Stomach (tissue), 9 donors: ENCODE results near the gene OPCML. TPM values are rescaled to one million over a fixed set of nuclear protein-coding genes. Genes with fewer than 3 reads are reported as not detected.

Experiments used
- DNase-seq, 2 donors: peaks; one replicate each; pipeline versions ENCODE4 v3.0.0 to v3.0.0-alpha.2; 2013 to 2019
- H3K27ac ChIP-seq, 5 donors: fragments of 200-600 bp in 4 of 5; sonication (generic) in 4 of 5; one replicate each; pipeline ENCODE4 v1.5.1; 2013 to 2019; ENCODE audit warnings: mild to moderate bottlenecking in 1 of 5, moderate library complexity in 1 of 5
- H3K27me3 ChIP-seq, 3 donors: fragments of 200-600 bp; sonication (generic); one replicate each; pipeline ENCODE4 v1.5.1; 2017 to 2019; ENCODE audit warnings: mixed run types in 1 of 3
- H3K36me3 ChIP-seq, 4 donors: fragments of 200-600 bp; sonication (generic); 1 replicate in 3 of 4; 2 replicates in 1 of 4; pipeline ENCODE4 v1.5.1; 2016 to 2019
- H3K4me1 ChIP-seq, 4 donors: fragments of 200-600 bp; sonication (generic); one replicate each; pipeline ENCODE4 v1.5.1; 2016 to 2019
- H3K4me3 ChIP-seq, 4 donors: fragments of 200-600 bp; sonication (generic) in 3 of 4; one replicate each; pipeline ENCODE4 v1.5.1; 2016 to 2019; ENCODE audit warnings: mild to moderate bottlenecking in 1 of 4
- H3K9me3 ChIP-seq, 4 donors: fragments of 200-600 bp; sonication (generic); one replicate each; pipeline ENCODE4 v1.5.1; 2016 to 2019
- EP300 ChIP-seq: sonication (generic); formaldehyde crosslinking; IDR thresholded peaks from one replicate; pipeline ENCODE4 v1.6.1; 2017; ENCODE audit warnings: antibody characterized with exemption
- POLR2A ChIP-seq, 4 donors: fragments of 450-650 bp; IDR thresholded peaks; one replicate each; pipeline ENCODE4 v1.6.1; 2016; ENCODE audit warnings: antibody characterized with exemption in 4 of 4, control low read depth in 2 of 4, mild to moderate bottlenecking in 1 of 4, moderate library complexity in 1 of 4
- POLR2AphosphoS5 ChIP-seq, 3 donors: sonication (generic); formaldehyde crosslinking; IDR thresholded peaks; one replicate each; pipeline ENCODE4 v1.6.1; 2016; ENCODE audit warnings: antibody characterized with exemption in 3 of 3
- WGBS, 5 donors: extraction: QIAGEN DNeasy Blood & Tissue Kit in 3 of 5; methylation state at CpG; one replicate each; pipeline versions ENCODE4 v1.1.5 to v1.1.7; 2013 to 2018; 5-methylcytosine and 5-hydroxymethylcytosine counted together
- intact Hi-C: fragments of 100-400 bp; cut with DNase I; formaldehyde crosslinking; loops from one replicate; pipeline ENCODE4 v1.15.1; 2023; ENCODE audit warnings: low total_unique reads
- polyA plus RNA-seq, 3 donors: library from polyadenylated mRNA; stranded (reverse); fragments of 200-250 nt; gene quantifications; one replicate each; pipeline ENCODE4 v1.2.3, GENCODE V29; 2013
- total RNA-seq, 5 donors: library from RNA; depleted of rRNA; stranded (reverse); fragments of >200 nt; gene quantifications; one replicate each; pipeline versions ENCODE4 v1.1.0 to v1.2.3, GENCODE V29; 2014 to 2016
- TF ChIP-seq, protein P1 (sequence below), 7 experiments: fragments of 450-650 bp in 4 of 7; fragments of 200-600 bp in 3 of 7; sonication (generic) in 3 of 7; IDR thresholded peaks; one replicate each; pipeline ENCODE4 v1.5.1; 2016 to 2019; ENCODE audit warnings: antibody characterized with exemption in 7 of 7, control low read depth in 2 of 7, mild to moderate bottlenecking in 1 of 7
- donor health status: healthy with polysubstance abuse.
- donor health status: Bipolar disorder and iron deficiency.
- donor health status: healthy.

The OPCML gene
- total and polyA plus RNA-seq, 8 donors, result 0.03 to 0.92 (median 0.55) TPM; not detected in 3

DNA sequence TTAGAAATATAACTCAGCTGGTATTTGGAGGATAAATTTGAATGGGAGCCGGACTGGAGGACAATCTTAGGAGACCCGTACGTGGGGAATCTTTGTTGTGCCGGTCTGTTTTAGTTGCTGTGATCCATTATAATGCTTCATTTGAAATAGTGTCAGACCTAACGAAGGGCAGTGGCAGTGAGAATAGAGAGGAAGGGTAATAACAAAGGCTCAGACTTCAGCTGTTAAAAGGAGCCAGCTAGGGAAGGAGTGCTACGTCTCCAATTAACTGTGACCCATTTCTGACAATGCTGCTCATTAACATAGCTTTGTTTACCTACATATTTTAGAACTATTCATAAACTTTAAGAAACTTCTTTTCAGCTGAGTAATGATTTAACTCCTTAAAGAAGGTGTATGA lies 246.9 kb downstream of the OPCML start:
- H3K36me3 ChIP-seq, result no peaks in the 10 kb centered on the region
- H3K27ac ChIP-seq, result no peak overlapping the region
- intact Hi-C loops, result no loop called here
- H3K4me1 ChIP-seq, result no peaks in the 10 kb centered on the region
- no peaks in the 10 kb centered on the region for H3K9me3 ChIP-seq
- 75 to 85% (median 78%) methylated on average over 6 of the region's 6 CpGs for WGBS, 5 donors
- no peak overlapping the region for H3K4me3 ChIP-seq
- DNase-seq, result no peak
- TF ChIP-seq POLR2AphosphoS5 (IDR thresholded peaks at IDR 0.05), result no peak
- TF ChIP-seq, protein P1, sequence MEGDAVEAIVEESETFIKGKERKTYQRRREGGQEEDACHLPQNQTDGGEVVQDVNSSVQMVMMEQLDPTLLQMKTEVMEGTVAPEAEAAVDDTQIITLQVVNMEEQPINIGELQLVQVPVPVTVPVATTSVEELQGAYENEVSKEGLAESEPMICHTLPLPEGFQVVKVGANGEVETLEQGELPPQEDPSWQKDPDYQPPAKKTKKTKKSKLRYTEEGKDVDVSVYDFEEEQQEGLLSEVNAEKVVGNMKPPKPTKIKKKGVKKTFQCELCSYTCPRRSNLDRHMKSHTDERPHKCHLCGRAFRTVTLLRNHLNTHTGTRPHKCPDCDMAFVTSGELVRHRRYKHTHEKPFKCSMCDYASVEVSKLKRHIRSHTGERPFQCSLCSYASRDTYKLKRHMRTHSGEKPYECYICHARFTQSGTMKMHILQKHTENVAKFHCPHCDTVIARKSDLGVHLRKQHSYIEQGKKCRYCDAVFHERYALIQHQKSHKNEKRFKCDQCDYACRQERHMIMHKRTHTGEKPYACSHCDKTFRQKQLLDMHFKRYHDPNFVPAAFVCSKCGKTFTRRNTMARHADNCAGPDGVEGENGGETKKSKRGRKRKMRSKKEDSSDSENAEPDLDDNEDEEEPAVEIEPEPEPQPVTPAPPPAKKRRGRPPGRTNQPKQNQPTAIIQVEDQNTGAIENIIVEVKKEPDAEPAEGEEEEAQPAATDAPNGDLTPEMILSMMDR (IDR thresholded peaks at IDR 0.05), result no peak
- no peak for TF ChIP-seq POLR2A (IDR thresholded peaks at IDR 0.05)
- TF ChIP-seq EP300, result no peak
- H3K27me3 ChIP-seq, result peaks cover 0 to 1% (median 0%) of the 10 kb centered on the region in 3 donors

DNA sequence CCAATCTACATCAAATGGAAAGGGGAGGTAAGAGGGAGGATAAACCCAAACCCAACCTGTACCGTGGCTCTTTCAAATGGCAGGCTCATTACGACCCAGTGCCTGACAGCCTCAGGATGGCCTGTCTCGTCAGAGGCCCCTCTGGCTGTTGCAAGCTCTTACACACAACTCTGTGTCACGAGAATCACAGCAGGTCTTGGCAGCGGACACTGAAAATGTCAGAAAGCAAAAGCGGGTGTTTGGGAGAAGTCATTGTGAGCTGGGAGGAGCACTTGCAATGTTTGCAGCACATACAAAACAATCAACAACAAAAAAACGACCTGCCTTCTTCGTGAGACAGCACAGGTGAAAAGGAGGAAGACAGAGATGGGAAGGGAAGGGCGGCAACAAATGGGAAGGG lies 248.1 kb downstream of the OPCML start:
- Histone ChIP-seq H3K27ac (no peak overlapping the region), H3K27me3 (peaks cover 0 to 4% (median 3%) of the 10 kb centered on the region in 3 donors), H3K36me3 (no peaks in the 10 kb centered on the region), H3K4me1 (no peaks in the 10 kb centered on the region), H3K4me3 (no peak overlapping the region), H3K9me3 (no peaks in the 10 kb centered on the region)
- intact Hi-C loops, result no loop called here
- no peak for DNase-seq
- 74 to 85% (median 77%) methylated on average over 9 of the region's 9 CpGs for WGBS, 5 donors
- TF ChIP-seq, protein P1 (IDR thresholded peaks at IDR 0.05), result no peak
- TF ChIP-seq POLR2AphosphoS5 (IDR thresholded peaks at IDR 0.05) (no peak), EP300 (no peak), POLR2A (IDR thresholded peaks at IDR 0.05) (no peak)

DNA sequence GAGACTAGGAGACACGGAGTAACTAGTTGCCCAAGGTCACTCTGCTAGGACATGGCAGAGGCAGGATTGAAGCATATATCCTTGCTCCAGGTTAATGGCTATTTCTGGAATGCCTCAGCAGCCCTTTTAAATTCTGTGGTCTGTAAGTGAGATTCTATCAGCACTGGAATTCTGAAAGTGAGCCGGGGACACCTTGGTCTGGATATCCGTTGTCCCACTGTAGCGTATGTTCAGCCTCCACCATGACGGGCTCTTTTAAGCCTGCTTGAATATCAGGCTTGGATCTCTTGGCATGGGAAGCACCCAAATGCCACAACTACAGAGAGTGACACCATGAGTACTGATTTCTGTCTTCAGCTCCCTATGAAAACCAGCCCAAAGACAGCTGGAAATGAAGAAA lies 254.4 kb downstream of the OPCML start:
- Histone ChIP-seq H3K4me1 (no peaks in the 10 kb centered on the region), H3K36me3 (no peaks in the 10 kb centered on the region), H3K9me3 (no peaks in the 10 kb centered on the region), H3K27me3 (peaks cover 0 to 4% (median 3%) of the 10 kb centered on the region in 3 donors), H3K4me3 (no peak overlapping the region), H3K27ac (no peak overlapping the region)
- DNase-seq, result no peak
- 90 to 98% (median 92%) methylated on average over 5 of the region's 5 CpGs for WGBS, 5 donors
- no peak for TF ChIP-seq EP300
- TF ChIP-seq, protein P1 (IDR thresholded peaks at IDR 0.05), result no peak
- no peak for TF ChIP-seq POLR2AphosphoS5 (IDR thresholded peaks at IDR 0.05)
- no peak for TF ChIP-seq POLR2A (IDR thresholded peaks at IDR 0.05)
- intact Hi-C loops, result no loop called here

DNA sequence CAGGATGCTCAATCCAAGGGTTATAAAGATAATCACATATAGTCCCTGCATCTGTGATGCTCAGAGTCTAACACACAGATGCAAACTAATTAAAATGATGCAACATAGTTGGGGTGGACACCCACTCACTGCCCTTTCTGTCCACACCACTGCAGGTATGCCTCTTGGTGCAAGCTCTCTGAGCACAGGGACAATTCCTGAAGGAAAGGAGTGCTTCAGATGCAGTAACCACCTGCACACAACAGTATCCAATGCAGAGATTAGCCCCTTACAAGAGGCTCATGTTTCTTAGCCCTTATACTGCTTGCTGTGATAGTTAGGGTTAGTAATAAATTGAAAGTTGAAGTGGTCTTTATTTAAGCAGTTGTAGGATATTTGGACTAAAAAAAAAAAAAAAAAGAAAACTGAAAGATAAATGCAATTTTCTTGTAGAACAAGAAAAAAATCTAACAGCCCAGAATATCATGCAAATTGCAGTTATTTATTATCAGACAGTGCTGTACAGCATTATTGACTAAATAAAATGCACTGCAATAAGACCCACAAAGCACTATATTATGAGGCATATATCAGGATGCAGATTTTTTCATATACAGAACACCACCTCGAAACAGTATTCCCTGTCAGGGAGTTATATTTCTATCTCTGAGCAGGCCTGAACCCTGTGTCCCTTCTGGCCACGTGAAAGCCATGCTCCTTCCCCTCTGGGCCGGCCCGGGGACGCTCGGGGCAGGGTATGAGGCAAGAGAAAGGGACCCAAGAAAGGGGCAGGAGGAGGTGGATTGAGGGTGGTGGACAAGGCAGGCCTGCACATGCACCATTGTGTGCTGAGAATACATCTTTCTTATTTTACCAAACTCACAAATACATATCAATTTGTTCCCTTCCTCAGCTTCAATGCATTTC lies 260.2 kb downstream of the OPCML start:
- TF ChIP-seq, protein P1 (IDR thresholded peaks at IDR 0.05), result no peak
- TF ChIP-seq POLR2AphosphoS5 (IDR thresholded peaks at IDR 0.05), result no peak
- TF ChIP-seq EP300, result no peak
- no peak for TF ChIP-seq POLR2A (IDR thresholded peaks at IDR 0.05)
- DNase-seq, result no peak
- Histone ChIP-seq H3K9me3 (no peaks in the 10 kb centered on the region), H3K36me3 (no peaks in the 10 kb centered on the region), H3K27me3 (no peaks in the 10 kb centered on the region), H3K4me1 (no peaks in the 10 kb centered on the region), H3K4me3 (no peak overlapping the region), H3K27ac (no peak overlapping the region)
- 73 to 81% (median 79%) methylated on average over 6 of the region's 6 CpGs for WGBS, 5 donors
- intact Hi-C loops, result no loop called here
